ENCODE results near the gene CXCL13. TPM values are rescaled to one million over a fixed set of nuclear protein-coding genes. Genes with fewer than 3 reads are reported as not detected.

The CXCL13 gene
- total and polyA plus RNA-seq, 2 of the 13 experiments (the other 11 are each of a cell fraction or from before 2014, with no cell fraction given), result not detected

DNA sequence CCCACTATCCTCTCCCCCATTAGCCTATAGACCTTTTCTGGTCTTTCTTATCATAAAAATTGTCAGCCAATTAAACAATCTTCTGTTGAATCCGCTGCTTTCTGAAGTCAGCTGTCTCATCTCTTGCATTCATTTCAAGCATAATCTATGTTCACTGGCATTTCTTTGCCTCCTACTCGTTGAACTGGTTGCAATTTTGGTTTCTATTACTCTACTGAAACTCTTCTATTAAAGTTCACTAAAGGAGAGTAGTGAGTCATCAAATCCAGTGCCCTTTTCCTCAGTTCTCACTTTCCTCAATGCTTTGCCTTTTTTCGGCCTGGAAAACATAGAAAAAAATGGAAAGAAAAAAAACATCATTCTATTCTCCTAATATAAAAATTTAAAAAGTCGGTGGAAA lies 23.9 kb upstream of the CXCL13 start:
- Histone ChIP-seq H2AFZ (ENCODE audit: low read length) (no peak overlapping the region), H3K9me3 (ENCODE audit: low read length) (no peaks in the 10 kb centered on the region), H3K4me1 (ENCODE audit: insufficient read depth, low read length) (no peaks in the 10 kb centered on the region), H3K4me3 (replicated peaks in 1 of 3; ENCODE audit: insufficient read depth in 1 of 3, low read depth in 2 of 3, low read length in 3 of 3) (no peak overlapping the region), H3K79me2 (ENCODE audit: insufficient read depth, low read length) (no peaks in the 10 kb centered on the region), H3K27ac (ENCODE audit: extremely low read length, insufficient read depth, low read length) (no peak overlapping the region), H4K20me1 (ENCODE audit: insufficient read depth, low read length) (no peaks in the 10 kb centered on the region), H3K36me3 (replicated peaks in 1 of 2; ENCODE audit: control insufficient read depth in 1 of 2, insufficient read depth in 2 of 2, low read length in 2 of 2) (no peaks in the 10 kb centered on the region), H3K27me3 (ENCODE audit: control insufficient read depth in 1 of 2, insufficient read depth in 2 of 2, low read length in 2 of 2) (peaks cover 1 to 4% of the 10 kb centered on the region in 2 experiments; a peak in 2 of 5 replicates), H3K4me2 (ENCODE audit: low read depth, low read length) (no peak overlapping the region), H3K9ac (ENCODE audit: insufficient read depth, low read depth, low read length) (no peak overlapping the region)
- POLR2A ChIA-PET, result no interaction called here
- intact Hi-C loops (cut with micrococcal nuclease; ENCODE audit: unreplicated experiment), result no loop called here
- no peak for ATAC-seq
- WGBS (ENCODE audit: low lambda C conversion rate), result 14% methylated on average over 4 of the region's 4 CpGs
- no peak for TF ChIP-seq ZMYM4 (CRISPR knock-in tag; IDR thresholded peaks at IDR 0.05)
- TF ChIP-seq ZNF687 (CRISPR knock-in tag; IDR thresholded peaks at IDR 0.05), result no peak
- TF ChIP-seq ZBTB7A (CRISPR knock-in tag; IDR thresholded peaks at IDR 0.05), result no peak
- in situ Hi-C loops (cut with HindIII; ENCODE audit: extremely low pct_ligation_motif_present, low pct_unique_long_range_greater_than_20kb), result no loop called here
- CTCF ChIA-PET (ENCODE audit: low intra/inter-chr PET ratio, low total read pairs), result no interaction called here
- no peak for DNase-seq (ENCODE audit: low spot score)
- no peak for FAIRE-seq
- no TSS peak for BruUV-seq (replicated peaks)

DNA sequence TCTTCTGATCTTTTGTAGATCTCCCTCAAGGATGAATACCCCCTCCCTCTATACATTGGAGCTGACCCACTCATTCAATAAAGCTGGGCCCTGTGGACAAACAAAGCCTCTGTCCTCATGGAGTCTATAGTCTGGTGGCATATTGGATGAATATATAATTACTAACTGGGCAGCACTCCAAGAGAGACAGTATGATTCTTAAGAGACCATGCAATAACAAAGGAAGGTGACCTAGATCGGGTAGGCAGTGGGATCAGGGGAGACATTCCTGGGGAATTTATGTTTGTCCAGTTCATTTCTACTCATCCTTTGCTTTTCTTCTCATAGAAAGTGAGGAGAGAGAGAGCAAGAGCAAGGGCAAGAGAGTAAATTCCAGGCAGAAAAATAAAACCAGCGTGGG lies 23.5 kb upstream of the CXCL13 start:
- Histone ChIP-seq H3K9ac (ENCODE audit: insufficient read depth, low read depth, low read length) (no peak overlapping the region), H3K4me1 (ENCODE audit: insufficient read depth, low read length) (no peaks in the 10 kb centered on the region), H3K27me3 (ENCODE audit: control insufficient read depth in 1 of 2, insufficient read depth in 2 of 2, low read length in 2 of 2) (peaks cover 0 to 4% of the 10 kb centered on the region in 2 experiments; a peak in 2 of 5 replicates), H2AFZ (ENCODE audit: low read length) (no peak overlapping the region), H3K4me3 (replicated peaks in 1 of 3; ENCODE audit: insufficient read depth in 1 of 3, low read depth in 2 of 3, low read length in 3 of 3) (no peak overlapping the region), H3K79me2 (ENCODE audit: insufficient read depth, low read length) (no peaks in the 10 kb centered on the region), H3K36me3 (replicated peaks in 1 of 2; ENCODE audit: control insufficient read depth in 1 of 2, insufficient read depth in 2 of 2, low read length in 2 of 2) (no peaks in the 10 kb centered on the region), H3K27ac (ENCODE audit: extremely low read length, insufficient read depth, low read length) (no peak overlapping the region), H3K4me2 (ENCODE audit: low read depth, low read length) (no peak overlapping the region), H4K20me1 (ENCODE audit: insufficient read depth, low read length) (no peaks in the 10 kb centered on the region), H3K9me3 (ENCODE audit: low read length) (no peaks in the 10 kb centered on the region)
- WGBS (ENCODE audit: low lambda C conversion rate), result 5% methylated on average over 2 of the region's 2 CpGs
- ChIA-PET CTCF (ENCODE audit: low intra/inter-chr PET ratio, low total read pairs) (no interaction called here), POLR2A (no interaction called here)
- BruUV-seq (replicated peaks), result no TSS peak
- ATAC-seq (no peak), DNase-seq (ENCODE audit: low spot score) (no peak), FAIRE-seq (no peak)
- intact Hi-C loops (cut with micrococcal nuclease; ENCODE audit: unreplicated experiment) (no loop called here), in situ Hi-C loops (cut with HindIII; ENCODE audit: extremely low pct_ligation_motif_present, low pct_unique_long_range_greater_than_20kb) (no loop called here)
- TF ChIP-seq HOMEZ (CRISPR knock-in tag; IDR thresholded peaks at IDR 0.05; ENCODE audit: low read depth) (no peak), ZBTB39 (CRISPR knock-in tag; IDR thresholded peaks at IDR 0.05) (no peak), KDM4B (CRISPR knock-in tag; IDR thresholded peaks at IDR 0.05) (no peak), PAXIP1 (CRISPR knock-in tag; conservative IDR thresholded peaks at IDR 0.05) (no peak)
